Measurements from ENCODE around the gene TMEM144. TPM values are rescaled to one million over a fixed set of nuclear protein-coding genes. Genes with fewer than 3 reads are reported as not detected.
A peak's percentile ranks its signal among the peaks of the same experiment; 100 is the strongest.

Gene TMEM144
- total RNA-seq, 1 experiment from 2014 or later = 17.0 TPM

- in situ Hi-C loops (cut with HindIII; ENCODE audit: low pct_unique_long_range_greater_than_20kb, low sequenced_read_pairs) = no loop called here
Observed at GRCh38 chr4:158181906-158182305, 28.4 kb upstream of the TMEM144 start.

GRCh38 chr4:158182736-158183135 lies 27.6 kb upstream of the TMEM144 start:
- no peak for DNase-seq (ENCODE audit: low read depth)
- in situ Hi-C loops (cut with HindIII; ENCODE audit: low pct_unique_long_range_greater_than_20kb, low sequenced_read_pairs) = no loop called here

More at GRCh38 chr4:158181906-158182305, 28.4 kb upstream of the TMEM144 start:
- DNase-seq (ENCODE audit: low read depth) = no peak

GRCh38 chr4:158186815-158187214 lies 23.5 kb upstream of the TMEM144 start:
- DNase-seq (ENCODE audit: low read depth) = no peak
- in situ Hi-C loops (cut with HindIII; ENCODE audit: low pct_unique_long_range_greater_than_20kb, low sequenced_read_pairs) = no loop called here

GRCh38 chr4:158189422-158189821 lies 20.9 kb upstream of the TMEM144 start:
- in situ Hi-C loops (cut with HindIII; ENCODE audit: low pct_unique_long_range_greater_than_20kb, low sequenced_read_pairs) = no loop called here
- DNase-seq (ENCODE audit: low read depth) = no peak

GRCh38 chr4:158190718-158191117 lies 19.6 kb upstream of the TMEM144 start:
- no peak for DNase-seq (ENCODE audit: low read depth)
- in situ Hi-C loops (cut with HindIII; ENCODE audit: low pct_unique_long_range_greater_than_20kb, low sequenced_read_pairs) = no loop called here

GRCh38 chr4:158192439-158193158 lies 17.7 kb upstream of the TMEM144 start:
- DNase-seq (ENCODE audit: low read depth) = no peak
- in situ Hi-C loops (cut with HindIII; ENCODE audit: low pct_unique_long_range_greater_than_20kb, low sequenced_read_pairs) = no loop called here

GRCh38 chr4:158193171-158193749 lies 17.0 kb upstream of the TMEM144 start:
- in situ Hi-C loops (cut with HindIII; ENCODE audit: low pct_unique_long_range_greater_than_20kb, low sequenced_read_pairs) = no loop called here
- DNase-seq (ENCODE audit: low read depth) = peak; percentile 32

- in situ Hi-C loops (cut with HindIII; ENCODE audit: low pct_unique_long_range_greater_than_20kb, low sequenced_read_pairs) = no loop called here
Observed at GRCh38 chr4:158195297-158195696, 15.0 kb upstream of the TMEM144 start.

GRCh38 chr4:158197194-158197776 lies 13.0 kb upstream of the TMEM144 start:
- DNase-seq (ENCODE audit: low read depth) = no peak
- in situ Hi-C loops (cut with HindIII; ENCODE audit: low pct_unique_long_range_greater_than_20kb, low sequenced_read_pairs) = no loop called here

More at GRCh38 chr4:158195297-158195696, 15.0 kb upstream of the TMEM144 start:
- DNase-seq (ENCODE audit: low read depth) = no peak

- DNase-seq (ENCODE audit: low read depth) = no peak
- in situ Hi-C loops (cut with HindIII; ENCODE audit: low pct_unique_long_range_greater_than_20kb, low sequenced_read_pairs) = no loop called here
Observed at GRCh38 chr4:158200214-158200613, 10.1 kb upstream of the TMEM144 start.

- in situ Hi-C loops (cut with HindIII; ENCODE audit: low pct_unique_long_range_greater_than_20kb, low sequenced_read_pairs) = no loop called here
- no peak for DNase-seq (ENCODE audit: low read depth)
Observed at GRCh38 chr4:158201322-158201721, 9.0 kb upstream of the TMEM144 start.

GRCh38 chr4:158201876-158202275 lies 8.4 kb upstream of the TMEM144 start:
- no peak for DNase-seq (ENCODE audit: low read depth)
- in situ Hi-C loops (cut with HindIII; ENCODE audit: low pct_unique_long_range_greater_than_20kb, low sequenced_read_pairs) = no loop called here

GRCh38 chr4:158202481-158202880 lies 7.8 kb upstream of the TMEM144 start:
- no peak for DNase-seq (ENCODE audit: low read depth)
- in situ Hi-C loops (cut with HindIII; ENCODE audit: low pct_unique_long_range_greater_than_20kb, low sequenced_read_pairs) = no loop called here

- no peak for DNase-seq (ENCODE audit: low read depth)
- in situ Hi-C loops (cut with HindIII; ENCODE audit: low pct_unique_long_range_greater_than_20kb, low sequenced_read_pairs) = no loop called here
Observed at GRCh38 chr4:158203436-158203835, 6.8 kb upstream of the TMEM144 start.

GRCh38 chr4:158203929-158204328 lies 6.4 kb upstream of the TMEM144 start:
- in situ Hi-C loops (cut with HindIII; ENCODE audit: low pct_unique_long_range_greater_than_20kb, low sequenced_read_pairs) = no loop called here
- DNase-seq (ENCODE audit: low read depth) = no peak

GRCh38 chr4:158208963-158209640 lies 1.2 kb upstream of the TMEM144 start:
- DNase-seq (ENCODE audit: low read depth) = no peak
- in situ Hi-C loops (cut with HindIII; ENCODE audit: low pct_unique_long_range_greater_than_20kb, low sequenced_read_pairs) = no loop called here

GRCh38 chr4:158211222-158211621 lies 936 bp downstream of the TMEM144 start:
- peak; percentile 53 for DNase-seq (ENCODE audit: low read depth)
- in situ Hi-C loops (cut with HindIII; ENCODE audit: low pct_unique_long_range_greater_than_20kb, low sequenced_read_pairs) = no loop called here

- no peak for DNase-seq (ENCODE audit: low read depth)
- in situ Hi-C loops (cut with HindIII; ENCODE audit: low pct_unique_long_range_greater_than_20kb, low sequenced_read_pairs) = no loop called here
Observed at GRCh38 chr4:158213466-158213865, 3.2 kb downstream of the TMEM144 start.

- no peak for DNase-seq (ENCODE audit: low read depth)
- in situ Hi-C loops (cut with HindIII; ENCODE audit: low pct_unique_long_range_greater_than_20kb, low sequenced_read_pairs) = no loop called here
Observed at GRCh38 chr4:158214856-158215255, 4.6 kb downstream of the TMEM144 start.
